Fibroblast of lung (primary cell): ENCODE measurements around the gene TSSC4. TPM values are rescaled to one million over a fixed set of nuclear protein-coding genes. Genes with fewer than 3 reads are reported as not detected.

ENCODE experiments used
- DNase-seq, 2 donors: peaks; one replicate each; pipeline versions ENCODE4 v3.0.0 to v3.0.0-alpha.2; 2010; ENCODE audit warnings: low read depth in 2 of 2
- H2AFZ ChIP-seq: 2 replicates; pipeline ENCODE4 v1.5.1; 2012; ENCODE audit warnings: low read length, control low read depth, inconsistent platforms
- H3K27ac ChIP-seq: 2 replicates; pipeline ENCODE4 v1.5.1; 2011; ENCODE audit warnings: low read length, control low read depth; ENCODE audit not compliant: insufficient read depth
- H3K27me3 ChIP-seq: 2 replicates; pipeline ENCODE4 v1.5.1; 2011; ENCODE audit warnings: mild to moderate bottlenecking, low read length; ENCODE audit not compliant: control insufficient read depth, insufficient read depth
- H3K36me3 ChIP-seq: 2 replicates; pipeline ENCODE4 v1.5.1; 2011; ENCODE audit warnings: low read length; ENCODE audit not compliant: control insufficient read depth, insufficient read depth
- H3K4me1 ChIP-seq: 2 replicates; pipeline ENCODE4 v1.5.1; 2011; ENCODE audit warnings: low read length; ENCODE audit not compliant: control insufficient read depth, insufficient read depth; ENCODE audit errors: extremely low read depth
- H3K4me2 ChIP-seq: 2 replicates; pipeline ENCODE4 v1.5.1; 2011; ENCODE audit warnings: low read length, control low read depth; ENCODE audit not compliant: insufficient read depth; ENCODE audit errors: extremely low read depth
- H3K4me3 ChIP-seq, 4 experiments: fragments of 200-600 bp in 1 of 4; sonication (generic) in 1 of 4; replicated peaks in 1 of 4; 2 replicates each; pipeline ENCODE4 v1.5.1; 2011 to 2016; ENCODE audit warnings: low read length in 4 of 4, low read depth in 3 of 4, mild to moderate bottlenecking in 3 of 4, control low read depth in 2 of 4, inconsistent platforms in 1 of 4, mixed read lengths in 1 of 4; ENCODE audit not compliant: insufficient read depth in 1 of 4; ENCODE audit errors: control extremely low read depth in 1 of 4
- H3K79me2 ChIP-seq: 2 replicates; pipeline ENCODE4 v1.5.1; 2012; ENCODE audit warnings: mild to moderate bottlenecking, low read length, inconsistent platforms; ENCODE audit not compliant: control insufficient read depth, insufficient read depth
- H3K9ac ChIP-seq: 2 replicates; pipeline ENCODE4 v1.5.1; 2011; ENCODE audit warnings: mild to moderate bottlenecking, low read length, control low read depth; ENCODE audit not compliant: insufficient read depth
- H3K9me3 ChIP-seq: 2 replicates; pipeline ENCODE4 v1.5.1; 2012; ENCODE audit warnings: low read depth, low read length; ENCODE audit not compliant: control insufficient read depth, insufficient read depth
- H4K20me1 ChIP-seq: 2 replicates; pipeline ENCODE4 v1.5.1; 2011; ENCODE audit warnings: low read length; ENCODE audit not compliant: control insufficient read depth, insufficient read depth; ENCODE audit errors: extremely low read depth
- CTCF ChIP-seq, 2 donors: IDR thresholded peaks in 1 of 2; conservative IDR thresholded peaks in 1 of 2; 1 replicate in 1 of 2; 2 replicates in 1 of 2; pipeline ENCODE4 v1.5.1; 2011 to 2012; ENCODE audit warnings: low read length in 2 of 2, control low read depth in 1 of 2, inconsistent platforms in 1 of 2, low read depth in 1 of 2, mild to moderate bottlenecking in 1 of 2
- EZH2 ChIP-seq: IDR thresholded peaks from 2 replicates; pipeline ENCODE4 v1.5.1; 2012; ENCODE audit warnings: low read length, control low read depth, mild to moderate bottlenecking; ENCODE audit errors: missing control alignments
- polyA plus RNA-seq, 2 donors: library from polyadenylated mRNA; depleted of rRNA in 1 of 2; stranded (reverse) in 1 of 2; unstranded in 1 of 2; fragments of >200 nt; gene quantifications; 2 replicates each; pipeline ENCODE4 v1.2.1, GENCODE V29; 2011 to 2012; ENCODE audit warnings: missing spikeins in 1 of 2
- total RNA-seq: library from RNA; depleted of rRNA; stranded (reverse); fragments of >200 nt; gene quantifications from 2 replicates; pipeline ENCODE4 v1.2.1, GENCODE V29; 2014

Gene TSSC4
- total and polyA plus RNA-seq, 2 donors (not counting 1 experiment from before 2014, with no cell fraction given), result 8.8 to 48.7 TPM

- TF ChIP-seq EZH2 (peak; percentile 46), CTCF (conservative IDR thresholded peaks at IDR 0.05 in 1 of 2, IDR thresholded peaks at IDR 0.05 in 1 of 2; ENCODE audit: low read depth in 1 of 2, low read length in 2 of 2) (no peak)
- no peaks in the 10 kb centered on the region for H3K79me2 ChIP-seq
- H2AFZ ChIP-seq, result no peak overlapping the region
- H3K9ac ChIP-seq, result no peak overlapping the region
- no peak overlapping the region for H3K4me2 ChIP-seq
- H3K9me3 ChIP-seq, result no peaks in the 10 kb centered on the region
- H3K27ac ChIP-seq, result no peak overlapping the region
- H4K20me1 ChIP-seq, result no peaks in the 10 kb centered on the region
- H3K4me1 ChIP-seq, result no peaks in the 10 kb centered on the region
- peaks cover 5% of the 10 kb centered on the region for H3K27me3 ChIP-seq
- no peaks in the 10 kb centered on the region for H3K36me3 ChIP-seq
- DNase-seq, result no peak
- no peak overlapping the region for H3K4me3 ChIP-seq
Observed at GRCh38 chr11:2409611-2410468, 9.3 kb downstream of the TSSC4 start.

GRCh38 chr11:2410616-2411015 lies 10.1 kb downstream of the TSSC4 start:
- H3K4me1 ChIP-seq, result no peaks in the 10 kb centered on the region
- no peaks in the 10 kb centered on the region for H3K9me3 ChIP-seq
- H3K27me3 ChIP-seq, result peaks cover 5% of the 10 kb centered on the region
- H3K79me2 ChIP-seq, result no peaks in the 10 kb centered on the region
- H3K9ac ChIP-seq, result no peak overlapping the region
- no peak overlapping the region for H3K27ac ChIP-seq
- H3K4me2 ChIP-seq, result no peak overlapping the region
- no peak for DNase-seq
- no peak overlapping the region for H3K4me3 ChIP-seq
- H2AFZ ChIP-seq, result no peak overlapping the region
- no peaks in the 10 kb centered on the region for H3K36me3 ChIP-seq
- no peak for TF ChIP-seq CTCF (conservative IDR thresholded peaks at IDR 0.05 in 1 of 2, IDR thresholded peaks at IDR 0.05 in 1 of 2; ENCODE audit: low read depth in 1 of 2, low read length in 2 of 2)
- no peak for TF ChIP-seq EZH2
- no peaks in the 10 kb centered on the region for H4K20me1 ChIP-seq

GRCh38 chr11:2411446-2412305 lies 11.1 kb downstream of the TSSC4 start:
- no peaks in the 10 kb centered on the region for H3K4me1 ChIP-seq
- no peak overlapping the region for H3K27ac ChIP-seq
- H3K9me3 ChIP-seq, result no peaks in the 10 kb centered on the region
- H3K27me3 ChIP-seq, result peaks cover 5% of the 10 kb centered on the region
- no peaks in the 10 kb centered on the region for H4K20me1 ChIP-seq
- no peak overlapping the region for H3K4me2 ChIP-seq
- no peak overlapping the region for H3K4me3 ChIP-seq
- TF ChIP-seq CTCF (conservative IDR thresholded peaks at IDR 0.05 in 1 of 2, IDR thresholded peaks at IDR 0.05 in 1 of 2; ENCODE audit: low read depth in 1 of 2, low read length in 2 of 2) (no peak), EZH2 (no peak)
- H3K36me3 ChIP-seq, result no peaks in the 10 kb centered on the region
- H3K79me2 ChIP-seq, result no peaks in the 10 kb centered on the region
- H2AFZ ChIP-seq, result no peak overlapping the region
- DNase-seq, result no peak
- H3K9ac ChIP-seq, result no peak overlapping the region
